ENCODE results near the gene ITGA8.

- TF ChIP-seq, protein P1, sequence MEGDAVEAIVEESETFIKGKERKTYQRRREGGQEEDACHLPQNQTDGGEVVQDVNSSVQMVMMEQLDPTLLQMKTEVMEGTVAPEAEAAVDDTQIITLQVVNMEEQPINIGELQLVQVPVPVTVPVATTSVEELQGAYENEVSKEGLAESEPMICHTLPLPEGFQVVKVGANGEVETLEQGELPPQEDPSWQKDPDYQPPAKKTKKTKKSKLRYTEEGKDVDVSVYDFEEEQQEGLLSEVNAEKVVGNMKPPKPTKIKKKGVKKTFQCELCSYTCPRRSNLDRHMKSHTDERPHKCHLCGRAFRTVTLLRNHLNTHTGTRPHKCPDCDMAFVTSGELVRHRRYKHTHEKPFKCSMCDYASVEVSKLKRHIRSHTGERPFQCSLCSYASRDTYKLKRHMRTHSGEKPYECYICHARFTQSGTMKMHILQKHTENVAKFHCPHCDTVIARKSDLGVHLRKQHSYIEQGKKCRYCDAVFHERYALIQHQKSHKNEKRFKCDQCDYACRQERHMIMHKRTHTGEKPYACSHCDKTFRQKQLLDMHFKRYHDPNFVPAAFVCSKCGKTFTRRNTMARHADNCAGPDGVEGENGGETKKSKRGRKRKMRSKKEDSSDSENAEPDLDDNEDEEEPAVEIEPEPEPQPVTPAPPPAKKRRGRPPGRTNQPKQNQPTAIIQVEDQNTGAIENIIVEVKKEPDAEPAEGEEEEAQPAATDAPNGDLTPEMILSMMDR (IDR thresholded peaks at IDR 0.05) = no peak
- TF ChIP-seq POLR2A (IDR thresholded peaks at IDR 0.05) = no peak
Observed at GRCh38 chr10:15515202-15515601, 204.5 kb downstream of the ITGA8 start.
